ENCODE measurements around the gene C22orf39. TPM values are rescaled to one million over a fixed set of nuclear protein-coding genes. Genes with fewer than 3 reads are reported as not detected.
A peak's percentile ranks its signal among the peaks of the same experiment; 100 is the strongest.

The C22orf39 gene
- total RNA-seq = 29.2 TPM

DNA sequence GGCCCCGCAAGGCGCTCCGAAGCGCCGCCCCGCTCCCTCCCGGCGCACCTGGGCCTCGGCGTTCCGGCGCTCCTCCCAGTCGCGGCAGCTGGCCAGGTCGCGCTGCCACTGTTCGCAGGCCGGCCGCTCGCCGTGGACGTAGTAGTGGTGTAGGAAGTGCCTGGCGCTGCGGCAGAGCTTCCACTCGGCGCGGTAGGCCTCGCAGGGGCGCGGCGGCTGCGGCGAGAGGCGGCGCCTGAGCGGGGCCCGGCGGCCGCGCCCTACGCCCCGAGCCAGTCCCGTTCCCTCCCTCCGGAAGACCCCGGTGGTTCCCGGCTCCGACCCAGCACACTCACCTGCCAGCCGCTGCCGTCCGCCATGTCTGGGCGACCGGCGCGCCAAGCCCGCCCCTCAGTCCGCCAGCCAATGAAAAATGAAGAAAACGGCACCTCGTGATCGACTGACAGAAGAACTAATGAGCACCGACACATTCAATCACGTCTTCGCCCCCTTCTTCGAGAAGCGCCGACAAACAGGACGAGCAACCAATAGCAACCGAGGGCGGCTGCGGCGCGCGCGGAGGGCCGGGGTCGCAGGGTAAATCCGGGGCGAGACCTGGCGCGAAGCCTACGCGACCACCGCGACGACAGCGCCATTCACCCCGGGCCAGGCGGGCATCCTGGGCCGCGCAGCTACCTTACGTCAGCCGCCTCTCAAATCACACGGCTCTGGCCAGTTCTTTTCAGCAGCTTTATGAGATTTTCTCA, at the start of gene C22orf39:
Gene C22orf39 (minus strand): TSS at position 382 of the 746 bp plus-strand sequence. CDS start 23 bp downstream, at position 359.
- no peaks in the 10 kb centered on the region for H3K9me3 ChIP-seq (ENCODE audit: control insufficient read depth in 3 of 3, low read length in 3 of 3)
- H3K27ac ChIP-seq (ENCODE audit: low read depth, low read length) = peak within 1 kb of the TSS; percentile 89
- no peaks in the 10 kb centered on the region for H3K27me3 ChIP-seq (ENCODE audit: control insufficient read depth in 3 of 3, insufficient read depth in 3 of 3, low read length in 3 of 3)
- H3K9ac ChIP-seq (ENCODE audit: low read depth in 1 of 3, low read length in 3 of 3) = peak within 1 kb of the TSS; percentile 80 to 96 (median 86)
- peak within 1 kb of the TSS; percentile 80 to 91 (median 84) for H3K4me3 ChIP-seq (ENCODE audit: low read length in 3 of 3)
- peaks cover 23 to 42% (median 30%) of the 10 kb centered on the region in 3 donors for H3K36me3 ChIP-seq (ENCODE audit: control insufficient read depth in 3 of 3, insufficient read depth in 3 of 3, low read length in 3 of 3)
- peaks cover 24 to 55% (median 42%) of the 10 kb centered on the region in 3 donors for H3K4me1 ChIP-seq (ENCODE audit: control insufficient read depth in 3 of 3, insufficient read depth in 3 of 3, low read length in 3 of 3)

- Histone ChIP-seq H3K27ac (ENCODE audit: low read depth, low read length) (no peak overlapping the region), H3K9ac (ENCODE audit: low read depth in 1 of 3, low read length in 3 of 3) (peak overlapping the region in 1 of 3 donors; percentile 25), H3K4me1 (ENCODE audit: control insufficient read depth in 3 of 3, insufficient read depth in 3 of 3, low read length in 3 of 3) (no peaks in the 10 kb centered on the region), H3K36me3 (ENCODE audit: control insufficient read depth in 3 of 3, insufficient read depth in 3 of 3, low read length in 3 of 3) (no peaks in the 10 kb centered on the region), H3K9me3 (ENCODE audit: control insufficient read depth in 3 of 3, low read length in 3 of 3) (no peaks in the 10 kb centered on the region), H3K4me3 (ENCODE audit: low read length in 3 of 3) (no peak overlapping the region), H3K27me3 (ENCODE audit: control insufficient read depth in 3 of 3, insufficient read depth in 3 of 3, low read length in 3 of 3) (no peaks in the 10 kb centered on the region)
These were observed 49.7 kb upstream of the C22orf39 start for GRCh38 chr22:19497245-19497644.

DNA sequence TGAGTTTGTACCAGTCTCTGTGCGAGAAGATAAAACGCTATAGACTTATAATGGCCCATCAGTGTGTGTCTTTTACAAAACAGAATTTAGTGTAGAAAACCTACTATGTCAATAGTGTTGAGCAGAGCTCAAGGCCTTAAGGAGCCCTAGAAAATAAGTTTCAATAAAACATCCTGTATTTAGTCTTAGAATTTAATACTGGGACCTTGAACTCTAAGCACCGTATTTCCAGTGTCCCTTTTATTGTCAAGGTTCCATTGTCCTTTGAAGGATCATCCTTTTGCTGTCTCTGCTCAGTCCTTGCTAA, 48.8 kb upstream of the C22orf39 start:
- Histone ChIP-seq H3K27ac (ENCODE audit: low read depth, low read length) (no peak overlapping the region), H3K9ac (ENCODE audit: low read depth in 1 of 3, low read length in 3 of 3) (no peak overlapping the region), H3K36me3 (ENCODE audit: control insufficient read depth in 3 of 3, insufficient read depth in 3 of 3, low read length in 3 of 3) (no peaks in the 10 kb centered on the region), H3K4me3 (ENCODE audit: low read length in 3 of 3) (no peak overlapping the region), H3K4me1 (ENCODE audit: control insufficient read depth in 3 of 3, insufficient read depth in 3 of 3, low read length in 3 of 3) (no peaks in the 10 kb centered on the region), H3K9me3 (ENCODE audit: control insufficient read depth in 3 of 3, low read length in 3 of 3) (no peaks in the 10 kb centered on the region), H3K27me3 (ENCODE audit: control insufficient read depth in 3 of 3, insufficient read depth in 3 of 3, low read length in 3 of 3) (no peaks in the 10 kb centered on the region)

DNA sequence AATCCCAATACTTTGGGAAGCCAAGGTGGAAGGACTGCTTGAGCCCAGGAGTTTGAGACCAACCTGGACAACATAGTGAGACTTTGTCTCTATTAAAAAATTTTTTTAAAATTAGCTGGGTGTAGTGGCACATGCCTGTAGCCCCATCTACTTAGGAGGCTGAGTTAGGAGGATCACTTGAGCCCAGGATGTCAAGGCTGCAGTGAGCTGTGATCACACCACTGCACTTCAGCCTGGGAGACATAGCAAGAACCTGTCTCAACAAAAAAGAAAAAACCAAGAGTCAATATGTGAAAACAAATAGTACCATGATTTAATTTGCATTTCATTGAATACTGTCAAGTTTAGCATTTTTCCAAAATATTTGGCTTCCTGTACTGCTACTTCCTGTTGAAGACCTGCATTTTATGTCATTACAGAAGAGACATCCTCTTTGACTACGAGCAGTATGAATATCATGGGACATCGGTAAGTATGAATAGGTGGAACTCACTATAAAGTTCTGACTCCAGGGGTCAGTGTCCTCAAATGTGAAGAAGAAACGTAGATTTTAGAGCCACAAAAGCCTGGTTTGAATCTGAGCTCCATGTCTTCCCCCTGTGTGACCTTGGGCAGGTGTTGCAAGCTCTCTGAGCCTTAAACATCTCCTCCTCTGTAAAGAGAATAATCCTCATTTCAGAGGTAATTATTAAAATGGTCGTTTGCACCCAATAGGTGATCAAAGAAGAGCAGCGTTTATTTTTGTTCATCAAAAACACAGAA, 48.2 kb upstream of the C22orf39 start:
- no peaks in the 10 kb centered on the region for H3K27me3 ChIP-seq (ENCODE audit: control insufficient read depth in 3 of 3, insufficient read depth in 3 of 3, low read length in 3 of 3)
- H3K4me1 ChIP-seq (ENCODE audit: control insufficient read depth in 3 of 3, insufficient read depth in 3 of 3, low read length in 3 of 3) = no peaks in the 10 kb centered on the region
- H3K4me3 ChIP-seq (ENCODE audit: low read length in 3 of 3) = no peak overlapping the region
- no peaks in the 10 kb centered on the region for H3K9me3 ChIP-seq (ENCODE audit: control insufficient read depth in 3 of 3, low read length in 3 of 3)
- H3K36me3 ChIP-seq (ENCODE audit: control insufficient read depth in 3 of 3, insufficient read depth in 3 of 3, low read length in 3 of 3) = no peaks in the 10 kb centered on the region
- no peak overlapping the region for H3K9ac ChIP-seq (ENCODE audit: low read depth in 1 of 3, low read length in 3 of 3)
- no peak overlapping the region for H3K27ac ChIP-seq (ENCODE audit: low read depth, low read length)

GRCh38 chr22:19494676-19495173, 47.2 kb upstream of the C22orf39 start:
- H3K9ac ChIP-seq (ENCODE audit: low read depth in 1 of 3, low read length in 3 of 3) = no peak overlapping the region
- H3K27me3 ChIP-seq (ENCODE audit: control insufficient read depth in 3 of 3, insufficient read depth in 3 of 3, low read length in 3 of 3) = no peaks in the 10 kb centered on the region

GRCh38 chr22:19494001-19494560, 46.6 kb upstream of the C22orf39 start:
- Histone ChIP-seq H3K27me3 (ENCODE audit: control insufficient read depth in 3 of 3, insufficient read depth in 3 of 3, low read length in 3 of 3) (no peaks in the 10 kb centered on the region), H3K27ac (ENCODE audit: low read depth, low read length) (no peak overlapping the region), H3K4me1 (ENCODE audit: control insufficient read depth in 3 of 3, insufficient read depth in 3 of 3, low read length in 3 of 3) (no peaks in the 10 kb centered on the region), H3K9ac (ENCODE audit: low read depth in 1 of 3, low read length in 3 of 3) (no peak overlapping the region), H3K9me3 (ENCODE audit: control insufficient read depth in 3 of 3, low read length in 3 of 3) (no peaks in the 10 kb centered on the region), H3K36me3 (ENCODE audit: control insufficient read depth in 3 of 3, insufficient read depth in 3 of 3, low read length in 3 of 3) (no peaks in the 10 kb centered on the region), H3K4me3 (ENCODE audit: low read length in 3 of 3) (no peak overlapping the region)

More at GRCh38 chr22:19494676-19495173, 47.2 kb upstream of the C22orf39 start:
- no peaks in the 10 kb centered on the region for H3K9me3 ChIP-seq (ENCODE audit: control insufficient read depth in 3 of 3, low read length in 3 of 3)
- H3K4me3 ChIP-seq (ENCODE audit: low read length in 3 of 3) = no peak overlapping the region
- H3K4me1 ChIP-seq (ENCODE audit: control insufficient read depth in 3 of 3, insufficient read depth in 3 of 3, low read length in 3 of 3) = no peaks in the 10 kb centered on the region
- H3K27ac ChIP-seq (ENCODE audit: low read depth, low read length) = no peak overlapping the region
- H3K36me3 ChIP-seq (ENCODE audit: control insufficient read depth in 3 of 3, insufficient read depth in 3 of 3, low read length in 3 of 3) = no peaks in the 10 kb centered on the region

GRCh38 chr22:19492504-19493174, 45.1 kb upstream of the C22orf39 start:
- Histone ChIP-seq H3K36me3 (ENCODE audit: control insufficient read depth in 3 of 3, insufficient read depth in 3 of 3, low read length in 3 of 3) (no peaks in the 10 kb centered on the region), H3K27ac (ENCODE audit: low read depth, low read length) (no peak overlapping the region), H3K9me3 (ENCODE audit: control insufficient read depth in 3 of 3, low read length in 3 of 3) (no peaks in the 10 kb centered on the region), H3K4me1 (ENCODE audit: control insufficient read depth in 3 of 3, insufficient read depth in 3 of 3, low read length in 3 of 3) (no peaks in the 10 kb centered on the region), H3K4me3 (ENCODE audit: low read length in 3 of 3) (no peak overlapping the region), H3K9ac (ENCODE audit: low read depth in 1 of 3, low read length in 3 of 3) (no peak overlapping the region), H3K27me3 (ENCODE audit: control insufficient read depth in 3 of 3, insufficient read depth in 3 of 3, low read length in 3 of 3) (no peaks in the 10 kb centered on the region)

GRCh38 chr22:19490628-19491230, 43.2 kb upstream of the C22orf39 start:
- Histone ChIP-seq H3K4me3 (ENCODE audit: low read length in 3 of 3) (no peak overlapping the region), H3K27ac (ENCODE audit: low read depth, low read length) (no peak overlapping the region), H3K9me3 (ENCODE audit: control insufficient read depth in 3 of 3, low read length in 3 of 3) (no peaks in the 10 kb centered on the region), H3K36me3 (ENCODE audit: control insufficient read depth in 3 of 3, insufficient read depth in 3 of 3, low read length in 3 of 3) (no peaks in the 10 kb centered on the region), H3K9ac (ENCODE audit: low read depth in 1 of 3, low read length in 3 of 3) (no peak overlapping the region), H3K4me1 (ENCODE audit: control insufficient read depth in 3 of 3, insufficient read depth in 3 of 3, low read length in 3 of 3) (no peaks in the 10 kb centered on the region), H3K27me3 (ENCODE audit: control insufficient read depth in 3 of 3, insufficient read depth in 3 of 3, low read length in 3 of 3) (no peaks in the 10 kb centered on the region)

DNA sequence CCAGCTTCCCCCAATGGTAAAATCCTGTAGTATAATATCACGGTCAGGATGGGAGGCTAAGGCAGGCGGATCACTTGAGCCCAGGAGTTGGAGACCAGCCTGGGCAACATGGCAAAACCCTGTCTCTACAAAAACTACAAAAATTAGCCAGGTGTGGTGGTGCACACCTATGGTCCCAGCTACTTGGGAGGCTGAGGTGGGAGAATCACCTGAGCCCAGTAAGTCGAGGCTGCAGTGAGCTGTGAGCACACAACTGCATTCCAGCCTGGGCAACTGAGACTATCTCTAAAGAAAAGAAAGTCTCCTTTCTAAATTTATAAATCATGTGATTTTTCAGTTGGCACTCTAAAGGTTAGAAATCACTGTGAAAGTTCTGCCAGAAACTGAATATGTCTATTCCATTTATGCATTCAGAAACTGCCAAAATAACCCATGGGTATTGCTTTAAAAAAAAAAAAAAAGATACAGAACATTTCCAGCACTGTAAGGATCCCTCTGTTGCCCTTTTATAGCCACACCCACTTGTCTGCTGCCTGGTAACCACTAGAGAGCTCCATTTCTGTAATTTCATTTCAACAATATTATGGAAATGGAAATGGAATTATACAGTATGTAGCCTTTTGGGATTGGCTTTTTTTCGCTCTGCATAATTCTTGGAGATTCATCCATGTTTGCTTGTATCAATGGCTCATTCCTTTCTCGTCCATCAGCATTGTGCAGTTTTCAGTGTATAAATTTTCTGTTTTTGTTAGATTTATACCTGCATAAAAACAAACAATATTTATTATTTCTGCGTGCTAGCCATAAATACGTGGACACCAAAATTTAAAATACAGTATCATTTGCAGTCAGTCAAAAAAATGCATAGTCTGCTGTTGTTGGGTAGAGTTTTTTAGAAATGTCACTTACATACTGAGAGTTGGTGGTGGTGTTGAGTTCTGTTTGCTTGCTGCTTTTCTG, 41.7 kb upstream of the C22orf39 start:
- Histone ChIP-seq H3K4me1 (ENCODE audit: control insufficient read depth in 3 of 3, insufficient read depth in 3 of 3, low read length in 3 of 3) (no peaks in the 10 kb centered on the region), H3K27ac (ENCODE audit: low read depth, low read length) (no peak overlapping the region), H3K9me3 (ENCODE audit: control insufficient read depth in 3 of 3, low read length in 3 of 3) (no peaks in the 10 kb centered on the region), H3K27me3 (ENCODE audit: control insufficient read depth in 3 of 3, insufficient read depth in 3 of 3, low read length in 3 of 3) (no peaks in the 10 kb centered on the region), H3K36me3 (ENCODE audit: control insufficient read depth in 3 of 3, insufficient read depth in 3 of 3, low read length in 3 of 3) (no peaks in the 10 kb centered on the region), H3K4me3 (ENCODE audit: low read length in 3 of 3) (no peak overlapping the region), H3K9ac (ENCODE audit: low read depth in 1 of 3, low read length in 3 of 3) (no peak overlapping the region)
